HAP-1 (cell line): ENCODE measurements around the gene PHF21A.

Experiments used
- DNase-seq, 2 experiments: peaks; one replicate each; pipeline ENCODE4 v3.0.0-alpha.2; 2016 to 2020; ENCODE audit warnings: low spot score in 2 of 2
- H3K27me3 ChIP-seq: fragments of 250-450 bp; sonication (Bioruptor Pico); 2 replicates; pipeline ENCODE4 v1.5.1; 2020; ENCODE audit warnings: low read depth, mild to moderate bottlenecking, moderate library complexity
- H3K36me3 ChIP-seq: fragments of 250-450 bp; sonication (Bioruptor Pico); replicated peaks from 2 replicates; pipeline ENCODE4 v1.5.1; 2020; ENCODE audit warnings: mild to moderate bottlenecking
- H3K4me1 ChIP-seq: fragments of 250-450 bp; sonication (Bioruptor Pico); 2 replicates; pipeline ENCODE4 v1.5.1; 2020; ENCODE audit warnings: mild to moderate bottlenecking
- H3K4me3 ChIP-seq: fragments of 250-450 bp; sonication (Bioruptor Pico); 2 replicates; pipeline ENCODE4 v1.5.1; 2020; ENCODE audit warnings: mild to moderate bottlenecking, moderate library complexity
- H3K9me3 ChIP-seq: fragments of 250-450 bp; sonication (Bioruptor Pico); 2 replicates; pipeline ENCODE4 v1.5.1; 2020; ENCODE audit warnings: mild to moderate bottlenecking, moderate library complexity
- in situ Hi-C: fragments of 300-500 bp; cut with MboI; formaldehyde crosslinking; loops from 3 replicates; pipeline ENCODE4 v1.14.3; 2020; ENCODE audit warnings: low sequenced_read_pairs, inconsistent platforms, mixed read lengths

Gene PHF21A

GRCh38 chr11:45933131-45933831 is 188.0 kb downstream of the PHF21A start:
- Histone ChIP-seq H3K4me3 (no peak overlapping the region), H3K9me3 (no peaks in the 10 kb centered on the region), H3K27me3 (no peaks in the 10 kb centered on the region), H3K4me1 (no peaks in the 10 kb centered on the region), H3K36me3 (peaks cover 22% of the 10 kb centered on the region)
- in situ Hi-C loops: no loop called here
- DNase-seq: no peak

- no peaks in the 10 kb centered on the region for H3K4me1 ChIP-seq
- peaks cover 22% of the 10 kb centered on the region for H3K36me3 ChIP-seq
- in situ Hi-C loops: no loop called here
Observed at GRCh38 chr11:45932217-45932616, 189.0 kb downstream of the PHF21A start.

GRCh38 chr11:45931739-45932138 is 189.5 kb downstream of the PHF21A start:
- no peak for DNase-seq
- no peaks in the 10 kb centered on the region for H3K27me3 ChIP-seq
- H3K4me3 ChIP-seq: no peak overlapping the region
- H3K9me3 ChIP-seq: no peaks in the 10 kb centered on the region
- in situ Hi-C loops: no loop called here
- H3K4me1 ChIP-seq: no peaks in the 10 kb centered on the region
- H3K36me3 ChIP-seq: peaks cover 22% of the 10 kb centered on the region

More at GRCh38 chr11:45932217-45932616, 189.0 kb downstream of the PHF21A start:
- Histone ChIP-seq H3K27me3 (no peaks in the 10 kb centered on the region), H3K9me3 (no peaks in the 10 kb centered on the region), H3K4me3 (no peak overlapping the region)
- DNase-seq: no peak

- H3K4me3 ChIP-seq: no peak overlapping the region
Observed at GRCh38 chr11:45930951-45931570, 190.2 kb downstream of the PHF21A start.

GRCh38 chr11:45930031-45930794 is 191.0 kb downstream of the PHF21A start:
- Histone ChIP-seq H3K27me3 (no peaks in the 10 kb centered on the region), H3K4me1 (no peaks in the 10 kb centered on the region), H3K36me3 (peaks cover 12% of the 10 kb centered on the region), H3K4me3 (no peak overlapping the region), H3K9me3 (no peaks in the 10 kb centered on the region)
- in situ Hi-C loops: no loop called here
- DNase-seq: no peak

More at GRCh38 chr11:45930951-45931570, 190.2 kb downstream of the PHF21A start:
- DNase-seq: no peak
- Histone ChIP-seq H3K36me3 (peaks cover 19% of the 10 kb centered on the region), H3K9me3 (no peaks in the 10 kb centered on the region), H3K27me3 (no peaks in the 10 kb centered on the region), H3K4me1 (no peaks in the 10 kb centered on the region)
- in situ Hi-C loops: no loop called here

GRCh38 chr11:45929486-45930030 is 191.7 kb downstream of the PHF21A start:
- in situ Hi-C loops: no loop called here
- no peak for DNase-seq
- Histone ChIP-seq H3K4me1 (no peaks in the 10 kb centered on the region), H3K27me3 (no peaks in the 10 kb centered on the region), H3K4me3 (no peak overlapping the region), H3K36me3 (peaks cover 6% of the 10 kb centered on the region), H3K9me3 (no peaks in the 10 kb centered on the region)

GRCh38 chr11:45928535-45929215 is 192.6 kb downstream of the PHF21A start:
- H3K4me1 ChIP-seq: no peaks in the 10 kb centered on the region
- H3K9me3 ChIP-seq: no peaks in the 10 kb centered on the region
- no peaks in the 10 kb centered on the region; the same call in none of the 2 replicates for H3K36me3 ChIP-seq
- in situ Hi-C loops: no loop called here
- DNase-seq: no peak
- no peak overlapping the region for H3K4me3 ChIP-seq
- H3K27me3 ChIP-seq: no peaks in the 10 kb centered on the region

- Histone ChIP-seq H3K36me3 (no peaks in the 10 kb centered on the region; the same call in 1 of the 2 replicates), H3K4me1 (no peaks in the 10 kb centered on the region)
- in situ Hi-C loops: no loop called here
Observed at GRCh38 chr11:45927684-45928413, 193.4 kb downstream of the PHF21A start.

GRCh38 chr11:45927332-45927683 is 193.9 kb downstream of the PHF21A start:
- Histone ChIP-seq H3K9me3 (no peaks in the 10 kb centered on the region), H3K4me3 (no peak overlapping the region), H3K36me3 (no peaks in the 10 kb centered on the region; the same call in 1 of the 2 replicates), H3K27me3 (no peaks in the 10 kb centered on the region), H3K4me1 (no peaks in the 10 kb centered on the region)
- DNase-seq: no peak
- in situ Hi-C loops: no loop called here

More at GRCh38 chr11:45927684-45928413, 193.4 kb downstream of the PHF21A start:
- no peaks in the 10 kb centered on the region for H3K27me3 ChIP-seq
- DNase-seq: no peak
- H3K9me3 ChIP-seq: no peaks in the 10 kb centered on the region
- H3K4me3 ChIP-seq: no peak overlapping the region

GRCh38 chr11:45926536-45927331 is 194.5 kb downstream of the PHF21A start:
- H3K27me3 ChIP-seq: no peaks in the 10 kb centered on the region
- H3K9me3 ChIP-seq: no peaks in the 10 kb centered on the region
- no peak overlapping the region for H3K4me3 ChIP-seq
- in situ Hi-C loops: no loop called here
- no peaks in the 10 kb centered on the region for H3K4me1 ChIP-seq
- no peaks in the 10 kb centered on the region for H3K36me3 ChIP-seq
- no peak for DNase-seq

- DNase-seq: no peak
- Histone ChIP-seq H3K9me3 (no peaks in the 10 kb centered on the region), H3K27me3 (no peaks in the 10 kb centered on the region), H3K4me3 (no peak overlapping the region), H3K36me3 (no peaks in the 10 kb centered on the region), H3K4me1 (no peaks in the 10 kb centered on the region)
- in situ Hi-C loops: no loop called here
Observed at GRCh38 chr11:45926001-45926401, 195.3 kb downstream of the PHF21A start.

GRCh38 chr11:45925550-45925949 is 195.7 kb downstream of the PHF21A start:
- no peaks in the 10 kb centered on the region for H3K4me1 ChIP-seq

More at GRCh38 chr11:45925550-45925949, 195.7 kb downstream of the PHF21A start:
- DNase-seq: no peak
- Histone ChIP-seq H3K9me3 (no peaks in the 10 kb centered on the region), H3K27me3 (no peaks in the 10 kb centered on the region), H3K4me3 (no peak overlapping the region), H3K36me3 (no peaks in the 10 kb centered on the region)
- in situ Hi-C loops: no loop called here
